ENCODE measurements around the gene SPTLC2. TPM values are rescaled to one million over a fixed set of nuclear protein-coding genes. Genes with fewer than 3 reads are reported as not detected.
"Not testable (repeated sequence)": the region's sequence is repeated elsewhere in the genome, so short reads cannot be mapped to it uniquely, and the experiment has no call there.

The SPTLC2 gene
- total RNA-seq, 1 experiment from 2014 or later: 10.9 TPM

GRCh38 chr14:77543637-77544334 lies 72.7 kb downstream of the SPTLC2 start:
- Histone ChIP-seq H3K27me3 (no peaks in the 10 kb centered on the region), H3K4me3 (no peak overlapping the region), H3K36me3 (no peaks in the 10 kb centered on the region; the same call in 1 of the 2 replicates), H3K9me3 (no peaks in the 10 kb centered on the region)
- DNase-seq: no peak

- H3K36me3 ChIP-seq: no peaks in the 10 kb centered on the region
- no peak for DNase-seq
- no peak overlapping the region for H3K4me3 ChIP-seq
- H3K27me3 ChIP-seq: no peaks in the 10 kb centered on the region
- no peaks in the 10 kb centered on the region for H3K9me3 ChIP-seq
Measured at GRCh38 chr14:77543240-77543551, 73.2 kb downstream of the SPTLC2 start.

GRCh38 chr14:77542421-77543239 lies 73.8 kb downstream of the SPTLC2 start:
- no peaks in the 10 kb centered on the region for H3K9me3 ChIP-seq
- no peak overlapping the region for H3K4me3 ChIP-seq
- no peaks in the 10 kb centered on the region for H3K36me3 ChIP-seq
- H3K27me3 ChIP-seq: no peaks in the 10 kb centered on the region
- no peak for DNase-seq

GRCh38 chr14:77541905-77542304 lies 74.5 kb downstream of the SPTLC2 start:
- Histone ChIP-seq H3K36me3 (no peaks in the 10 kb centered on the region), H3K27me3 (no peaks in the 10 kb centered on the region), H3K9me3 (no peaks in the 10 kb centered on the region), H3K4me3 (no peak overlapping the region)
- DNase-seq: no peak

DNA sequence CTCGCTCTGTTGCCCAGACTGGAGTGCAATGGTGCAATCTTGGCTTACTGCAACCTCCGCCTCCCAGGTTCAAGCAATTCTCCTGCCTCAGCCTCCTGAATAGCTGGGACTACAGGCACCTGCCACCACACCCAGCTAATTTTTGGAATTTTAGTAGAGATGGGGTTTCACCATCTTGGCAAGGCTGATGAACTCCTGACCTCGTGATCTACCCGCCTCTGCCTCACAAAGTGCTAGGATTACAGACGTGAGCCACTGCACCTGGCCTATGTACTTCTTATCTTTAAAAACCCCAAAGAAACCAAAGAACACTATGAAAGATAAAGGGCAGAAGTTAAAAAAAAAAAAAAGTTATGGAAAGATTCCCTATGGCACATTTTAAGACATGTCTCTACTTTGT lies 79.5 kb downstream of the SPTLC2 start:
- H3K4me3 ChIP-seq, H3K36me3 ChIP-seq, DNase-seq, H3K9me3 ChIP-seq, H3K27me3 ChIP-seq: not testable (repeated sequence)

- Histone ChIP-seq H3K27me3 (no peaks in the 10 kb centered on the region), H3K36me3 (no peaks in the 10 kb centered on the region), H3K4me3 (no peak overlapping the region), H3K9me3 (no peaks in the 10 kb centered on the region)
- DNase-seq: no peak
Measured at GRCh38 chr14:77531071-77531470, 85.4 kb downstream of the SPTLC2 start.

DNA sequence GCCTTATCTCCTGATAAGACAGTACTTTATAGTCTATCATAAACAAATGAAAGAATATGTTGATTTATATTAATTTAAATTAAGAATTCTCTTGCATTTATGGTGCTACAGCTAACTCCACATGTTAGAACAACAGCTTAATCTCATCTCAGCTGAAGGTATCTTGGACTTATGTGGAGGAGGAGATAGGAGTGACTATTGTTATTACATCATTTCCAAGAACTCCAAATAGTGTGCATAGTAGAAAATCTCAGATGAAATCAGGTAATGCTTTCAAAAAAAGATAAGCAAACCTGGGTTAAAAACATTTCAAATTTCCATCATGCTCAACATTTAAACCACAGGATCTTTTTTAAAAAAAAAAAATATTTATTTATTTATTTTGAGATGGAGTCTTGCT lies 86.5 kb downstream of the SPTLC2 start:
- no peak for DNase-seq
- Histone ChIP-seq H3K36me3 (no peaks in the 10 kb centered on the region), H3K9me3 (no peaks in the 10 kb centered on the region), H3K4me3 (no peak overlapping the region), H3K27me3 (no peaks in the 10 kb centered on the region)

- no peaks in the 10 kb centered on the region for H3K27me3 ChIP-seq
- H3K4me3 ChIP-seq: no peak overlapping the region
- DNase-seq: no peak
- H3K9me3 ChIP-seq: no peaks in the 10 kb centered on the region
- H3K36me3 ChIP-seq: no peaks in the 10 kb centered on the region
Measured at GRCh38 chr14:77529213-77529612, 87.2 kb downstream of the SPTLC2 start.

GRCh38 chr14:77528701-77529100 lies 87.7 kb downstream of the SPTLC2 start:
- not testable (repeated sequence) for H3K9me3 ChIP-seq, H3K4me3 ChIP-seq, H3K36me3 ChIP-seq, H3K27me3 ChIP-seq, DNase-seq

DNA sequence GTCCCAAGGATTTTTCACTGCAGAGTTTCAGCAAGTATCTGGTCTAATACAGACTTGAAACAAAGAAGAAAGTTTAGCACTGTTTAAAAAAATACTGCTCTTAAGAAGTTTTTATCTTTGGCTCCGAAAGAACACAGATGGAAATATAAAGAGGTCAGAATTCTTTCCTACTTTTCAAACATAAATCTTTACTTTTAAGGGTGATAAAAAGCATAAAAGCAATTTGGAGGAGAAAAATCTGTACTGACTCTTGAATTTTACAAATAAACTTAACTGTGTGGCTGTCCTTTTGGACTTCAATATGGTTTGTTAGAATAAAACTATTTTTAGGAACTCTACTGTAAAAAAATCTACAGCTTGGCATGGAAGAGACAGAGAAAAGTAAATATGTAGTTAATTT lies 90.2 kb downstream of the SPTLC2 start:
- DNase-seq: no peak
- H3K27me3 ChIP-seq: no peaks in the 10 kb centered on the region
- H3K9me3 ChIP-seq: no peaks in the 10 kb centered on the region
- H3K4me3 ChIP-seq: no peak overlapping the region
- no peaks in the 10 kb centered on the region for H3K36me3 ChIP-seq

DNA sequence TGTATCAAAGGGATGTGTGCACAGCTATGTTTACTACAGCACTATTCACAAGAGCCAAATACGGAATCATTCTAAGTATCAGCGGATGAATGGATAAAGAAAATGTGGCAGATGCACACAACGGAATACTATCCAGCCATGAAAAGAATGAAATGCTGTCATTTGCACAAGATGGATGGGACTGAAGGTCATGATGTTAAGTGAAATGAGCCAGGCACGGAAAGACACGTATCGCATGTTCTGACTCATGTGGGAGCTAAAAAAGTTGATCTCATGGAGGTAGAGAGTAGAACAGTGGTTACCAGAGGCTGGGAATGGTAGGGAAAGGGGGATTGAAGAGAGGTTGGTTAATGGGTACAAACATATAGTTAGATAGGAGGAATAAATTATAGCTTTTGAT lies 91.9 kb downstream of the SPTLC2 start:
- H3K36me3 ChIP-seq: no peaks in the 10 kb centered on the region
- DNase-seq: no peak
- H3K9me3 ChIP-seq: no peaks in the 10 kb centered on the region
- H3K4me3 ChIP-seq: no peak overlapping the region
- no peaks in the 10 kb centered on the region for H3K27me3 ChIP-seq

GRCh38 chr14:77523109-77523508 lies 93.3 kb downstream of the SPTLC2 start:
- Histone ChIP-seq H3K9me3 (no peaks in the 10 kb centered on the region), H3K4me3 (no peak overlapping the region), H3K27me3 (no peaks in the 10 kb centered on the region), H3K36me3 (no peaks in the 10 kb centered on the region)
- no peak for DNase-seq

GRCh38 chr14:77520555-77520954 lies 95.9 kb downstream of the SPTLC2 start:
- no peaks in the 10 kb centered on the region for H3K27me3 ChIP-seq
- H3K36me3 ChIP-seq: no peaks in the 10 kb centered on the region
- DNase-seq: no peak
- H3K4me3 ChIP-seq: no peak overlapping the region
- H3K9me3 ChIP-seq: no peaks in the 10 kb centered on the region

- Histone ChIP-seq H3K4me3 (no peak overlapping the region), H3K9me3 (no peaks in the 10 kb centered on the region), H3K36me3 (no peaks in the 10 kb centered on the region), H3K27me3 (no peaks in the 10 kb centered on the region)
- DNase-seq: no peak
Measured at GRCh38 chr14:77516126-77516525, 100.3 kb downstream of the SPTLC2 start.

DNA sequence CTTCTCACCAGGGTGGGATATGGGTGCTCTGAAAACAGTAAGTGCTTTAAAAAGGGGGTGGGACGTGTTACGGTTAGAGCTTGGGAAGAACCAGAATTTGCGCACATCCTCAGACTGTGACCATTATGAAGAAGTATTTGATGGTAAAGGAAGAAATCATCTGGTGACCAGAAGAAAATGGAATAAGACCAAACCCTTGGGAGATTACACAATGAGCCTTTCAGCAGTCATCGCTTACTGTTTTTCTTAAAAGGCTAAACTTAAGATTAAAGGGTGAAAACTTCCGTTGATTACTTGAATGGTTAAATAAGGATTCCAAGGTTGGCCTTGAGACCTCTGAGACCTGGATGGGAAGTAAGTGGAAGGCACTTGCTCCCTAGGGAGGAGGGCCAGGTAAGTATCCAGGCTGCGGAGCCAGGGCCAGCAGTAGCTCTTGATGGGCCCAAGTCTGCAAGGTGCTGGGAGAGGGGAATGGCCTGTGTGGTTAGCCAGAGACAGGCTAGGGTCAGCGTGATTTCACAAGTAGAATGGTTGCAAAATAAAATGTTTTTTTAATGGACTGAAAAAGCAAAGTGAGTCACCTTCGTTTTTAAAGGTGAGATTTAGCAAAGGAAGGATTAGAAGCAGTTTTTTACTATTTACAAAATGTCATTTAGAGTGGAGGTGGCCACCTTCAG lies 104.8 kb downstream of the SPTLC2 start:
- H3K9me3 ChIP-seq: no peaks in the 10 kb centered on the region
- no peaks in the 10 kb centered on the region for H3K36me3 ChIP-seq
- H3K4me3 ChIP-seq: no peak overlapping the region
- no peak for DNase-seq
- no peaks in the 10 kb centered on the region for H3K27me3 ChIP-seq

DNA sequence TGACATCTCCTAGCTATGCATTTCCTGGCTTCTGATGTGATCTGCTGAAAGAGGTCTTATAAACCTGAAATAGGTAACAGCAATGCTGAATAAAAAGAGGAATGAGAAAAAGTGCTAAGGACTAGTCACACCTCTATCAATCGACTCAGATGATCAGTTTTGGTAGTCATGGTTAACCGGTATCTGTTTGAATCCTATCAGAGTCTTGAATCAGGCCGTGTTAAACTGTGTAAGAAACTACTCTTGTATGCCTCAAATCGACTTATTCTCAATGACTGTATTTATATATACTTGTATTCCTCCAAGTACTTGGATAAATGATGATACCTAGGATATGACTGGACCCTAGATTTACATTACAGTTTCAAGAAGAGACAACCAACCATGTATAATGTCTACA lies 107.1 kb downstream of the SPTLC2 start:
- no peaks in the 10 kb centered on the region for H3K9me3 ChIP-seq
- DNase-seq: no peak
- H3K36me3 ChIP-seq: no peaks in the 10 kb centered on the region
- no peaks in the 10 kb centered on the region for H3K27me3 ChIP-seq
- no peak overlapping the region for H3K4me3 ChIP-seq

DNA sequence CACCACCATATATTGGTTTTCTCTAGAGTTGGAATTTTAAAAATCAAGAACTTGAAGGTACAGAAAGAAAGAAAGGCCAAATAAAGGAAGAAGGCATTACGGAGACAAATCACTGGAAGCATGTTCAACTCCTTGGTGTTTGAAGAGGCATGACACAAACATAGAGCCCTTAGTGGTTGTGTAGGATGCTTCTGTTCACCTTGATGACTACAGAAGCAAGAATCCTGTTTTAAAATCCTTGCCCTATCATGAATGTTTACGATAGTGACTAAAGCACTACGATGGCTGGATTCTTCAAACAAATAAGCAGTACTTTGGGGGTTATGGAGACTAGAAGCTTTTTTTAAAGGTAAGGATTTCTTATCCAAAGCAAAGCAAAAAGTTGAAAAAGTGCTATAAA lies 107.6 kb downstream of the SPTLC2 start:
- no peaks in the 10 kb centered on the region for H3K9me3 ChIP-seq
- H3K36me3 ChIP-seq: no peaks in the 10 kb centered on the region
- no peak for DNase-seq
- H3K27me3 ChIP-seq: no peaks in the 10 kb centered on the region
- H3K4me3 ChIP-seq: no peak overlapping the region

DNA sequence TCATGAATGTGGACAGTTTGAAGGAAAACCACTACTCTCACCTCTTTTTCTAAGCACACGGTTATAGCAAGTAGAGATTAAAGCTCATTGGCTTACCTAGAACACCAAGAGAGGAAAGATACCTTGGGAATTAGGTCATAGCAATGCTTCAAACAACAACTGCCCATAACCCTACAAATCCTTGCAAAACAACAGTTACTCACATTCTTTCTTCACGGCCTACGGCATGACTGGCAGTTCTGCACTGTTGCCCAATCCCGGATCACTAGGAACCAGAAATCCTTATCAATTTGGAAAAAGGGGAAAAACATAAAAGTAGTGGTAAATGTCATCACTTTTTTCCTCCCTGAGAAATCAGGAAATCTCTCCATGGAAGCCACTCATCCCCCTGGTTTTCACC lies 108.2 kb downstream of the SPTLC2 start:
- H3K36me3 ChIP-seq: no peaks in the 10 kb centered on the region
- no peaks in the 10 kb centered on the region for H3K27me3 ChIP-seq
- no peaks in the 10 kb centered on the region for H3K9me3 ChIP-seq
- no peak overlapping the region for H3K4me3 ChIP-seq
- DNase-seq: no peak
